ENCODE data around the gene SDC1.
"Not testable (repeated sequence)": the region's sequence is repeated elsewhere in the genome, so short reads cannot be mapped to it uniquely, and the experiment has no call there.

SDC1 gene

DNA sequence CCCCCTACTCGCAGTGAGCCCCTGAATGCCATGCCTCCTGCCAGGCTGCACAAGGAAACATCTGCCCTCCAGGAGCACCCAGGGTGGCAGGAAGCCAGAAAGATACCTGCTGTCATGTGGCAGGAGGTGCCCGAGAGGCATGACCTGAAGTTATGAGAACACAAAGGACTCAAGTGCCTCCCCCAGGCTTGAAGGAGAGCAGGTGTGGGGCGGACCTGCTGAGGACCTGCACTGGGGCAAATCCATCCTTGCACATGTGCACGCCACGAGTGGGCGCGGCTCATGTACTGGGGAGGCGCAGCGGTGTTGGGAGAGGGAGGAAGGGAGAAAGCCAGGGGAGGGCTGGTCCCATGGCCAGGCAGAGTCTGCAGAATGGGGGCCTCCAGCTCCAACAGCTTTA lies 26.9 kb downstream of the SDC1 start:
- no peak for DNase-seq (ENCODE audit: low read depth, low spot score)

DNA sequence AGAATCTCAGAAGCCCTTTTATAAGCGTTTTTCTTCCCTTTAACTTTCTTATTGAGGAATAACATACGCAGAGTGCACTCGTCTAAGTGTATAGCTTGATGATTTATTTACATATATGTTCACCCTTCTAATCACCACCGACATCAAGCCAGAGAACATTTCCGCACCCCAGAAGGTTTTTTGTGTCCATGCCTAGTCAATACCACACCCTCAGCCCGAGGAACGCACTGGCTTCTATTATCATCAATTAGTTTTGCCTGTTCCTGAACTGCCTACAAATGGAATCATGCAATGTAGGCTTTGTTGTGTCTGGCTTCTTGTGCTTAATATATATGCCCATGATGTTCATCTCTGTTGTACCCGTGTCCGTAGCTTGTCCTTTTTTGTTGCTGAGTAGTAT lies 27.7 kb downstream of the SDC1 start:
- no peak for DNase-seq (ENCODE audit: low read depth, low spot score)

DNA sequence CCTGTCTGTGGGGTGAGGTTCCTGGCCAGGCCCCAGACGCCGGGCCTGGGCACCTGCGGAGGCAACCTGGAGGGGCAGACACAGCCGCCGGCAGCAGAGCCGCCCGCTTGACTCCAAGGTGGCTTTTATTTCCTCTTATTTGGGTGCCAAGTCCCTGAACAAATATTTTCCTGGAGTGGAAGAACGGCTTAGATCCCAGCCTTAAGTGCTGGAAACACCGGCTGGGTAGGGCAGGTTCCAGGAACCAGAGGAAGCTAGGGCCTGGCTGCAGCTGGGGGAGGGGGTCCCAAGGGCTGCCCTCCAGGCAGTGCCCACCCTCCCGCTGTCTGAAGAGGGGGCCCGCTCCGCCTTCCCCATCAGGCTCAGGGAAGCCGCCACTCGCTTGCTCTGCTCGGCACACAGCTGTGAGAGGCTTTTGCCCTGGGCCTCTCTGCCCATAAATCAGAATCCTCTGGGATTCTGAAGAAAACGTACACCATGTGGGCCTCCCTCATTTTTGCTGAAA lies 28.2 kb downstream of the SDC1 start:
- no peak for DNase-seq (ENCODE audit: low read depth, low spot score)

DNA sequence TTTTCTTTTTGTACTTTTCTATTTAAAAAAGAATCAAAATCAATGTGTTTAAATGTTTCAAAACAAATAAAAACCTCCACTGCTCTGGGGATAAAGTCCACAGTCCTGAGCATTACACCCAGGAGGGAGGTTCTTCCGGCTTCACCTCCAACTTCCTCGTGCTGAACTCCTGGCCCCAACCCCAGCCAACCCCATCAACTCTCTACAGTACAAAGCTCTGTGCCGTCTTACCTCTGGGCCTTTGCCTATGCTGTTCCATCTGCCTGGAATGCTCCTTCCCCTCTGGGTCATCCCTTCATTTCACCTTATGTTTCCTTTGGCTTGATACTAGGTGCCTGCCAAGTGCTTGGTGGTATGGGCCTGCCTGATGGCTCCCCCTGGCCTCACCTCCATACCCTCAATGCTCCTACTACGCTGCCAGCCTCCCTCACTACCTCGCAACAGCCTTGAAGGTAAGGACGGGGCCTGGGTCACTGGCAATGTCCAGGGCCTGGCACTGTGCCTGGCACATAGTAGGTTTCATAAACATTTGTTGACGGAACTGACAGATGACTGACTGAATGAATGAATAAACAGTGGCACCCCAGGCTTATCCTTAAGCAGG lies 28.8 kb downstream of the SDC1 start:
- DNase-seq (ENCODE audit: low read depth, low spot score), result no peak

DNA sequence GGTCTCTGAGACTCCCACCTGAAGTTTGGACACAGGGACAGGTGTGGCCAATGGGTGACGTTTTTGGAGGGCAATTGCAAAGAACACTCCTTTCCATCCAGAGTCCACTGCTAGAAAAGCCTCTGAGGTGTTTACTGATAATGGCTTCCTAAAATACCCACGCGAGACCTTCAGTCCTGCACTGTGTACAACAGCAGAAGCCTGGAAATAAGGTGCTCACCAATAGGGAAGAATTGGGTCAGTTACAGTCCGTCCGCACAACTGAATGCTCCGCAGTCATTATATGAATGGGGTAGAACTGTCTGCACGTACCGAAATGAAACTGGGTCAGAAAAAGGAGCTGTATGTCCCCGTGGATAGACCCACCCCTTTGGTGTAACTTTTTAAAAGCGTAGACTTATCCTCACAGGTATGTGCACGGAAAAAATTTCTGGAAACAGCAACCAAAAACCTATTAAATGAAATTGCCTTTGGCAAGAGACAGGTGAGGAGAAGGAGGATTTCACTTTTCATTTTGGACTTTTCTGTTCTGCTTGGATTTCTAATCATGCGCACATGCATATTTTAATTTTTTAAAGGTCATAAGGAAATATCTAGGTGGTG lies 29.4 kb downstream of the SDC1 start:
- no peak for DNase-seq (ENCODE audit: low read depth, low spot score)

DNA sequence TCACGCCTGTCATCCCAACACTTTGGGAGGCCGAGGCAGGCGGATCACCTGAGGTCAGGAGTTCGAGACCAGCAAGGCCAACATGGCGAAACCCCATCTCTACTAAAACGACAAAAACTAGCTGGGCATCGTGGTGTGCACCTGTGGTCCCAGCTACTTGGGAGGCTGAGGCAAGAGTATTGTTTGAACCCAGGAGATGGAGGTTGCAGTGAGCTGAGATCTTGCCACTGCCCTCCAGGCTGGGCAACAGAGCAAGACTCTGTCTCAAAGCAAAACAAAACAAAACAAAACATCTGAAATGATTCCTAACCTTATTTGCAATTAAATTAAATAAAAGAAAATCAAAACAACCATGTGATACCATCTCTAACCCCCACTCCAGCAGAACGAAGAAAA lies 29.9 kb downstream of the SDC1 start:
- not testable (repeated sequence) for DNase-seq (ENCODE audit: low read depth, low spot score)

DNA sequence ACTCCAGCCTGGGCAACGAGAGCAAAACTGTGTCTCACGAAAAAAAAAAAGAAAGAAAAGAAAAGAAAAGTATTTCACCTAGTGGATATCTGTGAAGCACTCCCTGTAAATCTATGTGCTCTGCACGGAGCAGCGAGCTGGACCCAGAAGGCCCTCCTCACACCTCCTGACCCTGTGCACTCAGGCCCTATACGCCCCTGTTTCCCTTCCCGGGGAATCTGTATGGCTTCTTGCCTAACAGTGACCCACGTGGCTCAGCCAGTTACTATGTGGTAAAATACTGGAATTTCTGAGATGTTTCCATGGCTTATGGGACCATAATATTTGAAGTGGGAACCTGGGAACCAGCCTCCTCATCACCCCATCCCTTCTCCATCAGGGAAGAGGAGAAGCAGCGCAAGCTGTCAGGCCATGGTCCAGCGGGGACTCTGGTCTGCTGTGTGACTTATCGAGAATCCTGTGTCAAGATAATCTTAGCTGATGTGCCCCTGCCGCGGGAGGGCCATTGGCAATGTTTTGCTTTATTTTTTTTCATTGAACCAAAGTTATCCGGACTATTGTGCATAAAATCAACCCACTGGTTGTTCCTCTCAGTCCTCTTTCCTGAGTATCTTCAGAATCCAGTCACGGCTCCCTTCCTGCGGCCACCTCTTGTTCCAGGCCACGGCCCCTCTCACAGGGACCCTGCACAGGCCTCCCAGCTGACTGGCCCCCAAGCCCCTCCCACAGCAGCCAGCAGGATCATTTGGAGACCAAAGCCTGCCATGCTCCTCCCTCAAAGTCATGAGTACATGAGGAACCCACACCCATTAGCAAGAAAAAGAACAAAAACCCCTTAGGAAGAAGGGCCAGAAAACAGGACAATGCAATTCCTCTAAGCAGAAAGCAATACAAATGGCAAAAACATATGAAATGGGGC lies 30.6 kb downstream of the SDC1 start:
- DNase-seq (ENCODE audit: low read depth, low spot score), result no peak

DNA sequence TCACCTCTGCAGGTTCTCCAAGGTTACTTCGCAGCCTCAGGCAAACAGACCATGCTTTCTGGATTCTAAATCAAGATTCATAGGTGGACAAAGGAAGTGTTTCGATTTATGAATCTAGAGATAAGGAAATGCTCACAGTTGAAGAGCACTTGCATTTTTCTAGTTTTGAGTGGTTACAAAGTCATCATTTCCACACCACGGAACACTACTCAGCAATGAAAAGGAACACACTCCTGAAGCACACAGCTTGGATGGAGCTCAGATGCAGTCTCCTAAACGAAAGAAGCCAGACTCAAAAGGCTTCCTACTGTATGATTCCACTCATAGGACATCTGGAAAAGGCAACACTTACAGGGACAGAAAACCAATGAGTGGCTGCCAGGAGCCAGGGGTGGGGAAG lies 31.7 kb downstream of the SDC1 start:
- DNase-seq (ENCODE audit: low read depth, low spot score), result no peak

DNA sequence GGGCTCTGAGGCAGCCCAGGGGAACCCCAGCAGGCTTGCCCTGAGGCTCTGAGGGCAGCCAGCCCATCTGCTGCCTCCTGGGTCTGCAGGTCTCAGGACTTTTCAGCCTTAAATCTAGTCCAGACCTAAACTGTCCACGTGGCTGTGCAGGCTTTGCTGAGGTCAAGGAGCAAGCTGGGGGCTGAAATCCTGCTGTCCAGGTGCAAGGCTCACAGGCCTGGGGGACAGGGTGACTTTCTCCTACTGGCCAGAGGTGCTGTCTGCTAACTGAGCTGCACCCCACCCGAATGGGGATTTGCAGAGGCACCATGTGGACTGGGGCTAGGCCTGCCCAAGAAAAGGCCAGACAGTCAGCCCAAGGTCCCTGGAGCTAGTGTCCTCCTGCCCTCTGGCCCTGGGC lies 32.1 kb downstream of the SDC1 start:
- no peak for DNase-seq (ENCODE audit: low read depth, low spot score)

DNA sequence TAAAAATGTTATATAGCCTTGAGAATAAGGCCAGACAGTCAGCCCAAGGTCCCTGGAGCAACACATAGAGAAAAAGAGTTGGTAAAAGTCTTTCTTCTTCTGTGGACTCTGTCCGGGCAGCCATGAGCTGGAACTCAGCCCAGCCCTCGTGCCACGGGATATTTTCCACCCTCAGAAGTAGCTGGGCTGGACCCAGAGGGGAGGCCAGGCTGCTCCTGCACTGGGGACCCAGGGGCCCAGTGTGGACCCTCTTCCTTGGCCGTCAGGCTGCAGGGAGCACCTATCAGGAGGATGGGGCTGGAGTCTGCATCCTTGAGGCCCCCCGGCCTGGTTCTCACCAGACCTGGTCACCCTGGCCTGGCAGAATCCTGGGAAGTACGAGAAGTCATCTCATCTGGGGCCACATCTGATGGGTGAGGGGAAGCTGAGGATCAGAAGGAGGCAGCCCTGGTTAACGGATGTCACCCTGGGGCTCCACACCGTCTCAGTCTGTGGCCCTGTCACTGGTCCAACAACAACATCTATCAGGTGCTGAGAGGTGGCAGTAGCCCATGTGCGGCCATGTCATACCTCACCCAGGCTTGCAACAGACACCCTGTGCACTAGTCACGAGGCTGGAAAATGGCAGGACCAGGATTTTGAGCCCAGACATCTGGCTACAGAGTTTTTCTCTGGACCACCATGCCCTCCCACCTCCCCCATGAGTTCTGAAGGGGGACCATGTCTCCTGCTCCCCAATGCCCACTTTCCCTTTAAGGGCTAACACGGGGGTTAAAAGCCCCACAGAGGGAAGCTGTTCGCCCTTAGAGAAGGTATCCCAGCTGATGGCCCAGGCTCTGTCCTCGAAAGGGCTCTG lies 33.0 kb downstream of the SDC1 start:
- no peak for DNase-seq (ENCODE audit: low read depth, low spot score)

DNA sequence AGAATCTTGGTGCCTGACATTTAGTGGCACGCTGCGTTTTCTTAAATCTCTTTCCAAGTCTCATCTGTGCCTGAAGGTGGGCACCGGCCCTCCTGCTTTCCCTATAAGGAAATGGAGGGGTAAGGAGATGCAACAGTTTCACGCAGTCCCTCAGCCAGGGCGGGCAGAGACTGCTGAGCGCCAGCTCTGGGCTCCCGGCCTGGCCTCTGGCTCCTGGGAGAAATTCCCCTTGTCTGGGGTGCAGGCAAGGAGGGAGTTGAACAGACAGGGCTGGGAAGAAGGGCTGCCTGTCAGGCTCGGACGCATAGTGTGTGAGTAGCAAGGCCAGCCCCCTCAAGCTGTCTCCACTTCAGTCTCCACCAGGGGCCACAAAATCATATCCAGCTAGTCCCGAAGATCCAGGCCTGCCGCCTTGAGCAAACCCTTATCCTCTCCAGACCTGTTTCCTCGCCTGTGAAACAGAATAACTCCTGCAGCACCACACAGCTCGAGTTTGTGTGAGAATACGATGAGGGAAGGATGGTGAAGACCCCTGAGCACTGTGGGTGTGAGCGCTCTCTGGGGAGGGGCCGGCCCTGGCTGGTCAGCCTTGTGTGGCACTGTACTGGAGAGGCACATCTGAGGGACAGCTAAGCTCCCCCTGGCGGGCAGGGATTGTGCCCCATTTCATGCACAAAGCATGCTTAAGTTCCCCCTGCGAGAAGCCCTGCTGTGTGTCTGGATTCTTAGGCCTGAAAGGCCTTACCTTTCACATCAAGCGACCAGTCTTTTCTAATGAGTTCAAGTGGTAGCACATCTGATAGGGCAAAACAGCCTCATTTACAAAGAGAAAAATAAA lies 33.8 kb downstream of the SDC1 start:
- DNase-seq (ENCODE audit: low read depth, low spot score), result no peak

DNA sequence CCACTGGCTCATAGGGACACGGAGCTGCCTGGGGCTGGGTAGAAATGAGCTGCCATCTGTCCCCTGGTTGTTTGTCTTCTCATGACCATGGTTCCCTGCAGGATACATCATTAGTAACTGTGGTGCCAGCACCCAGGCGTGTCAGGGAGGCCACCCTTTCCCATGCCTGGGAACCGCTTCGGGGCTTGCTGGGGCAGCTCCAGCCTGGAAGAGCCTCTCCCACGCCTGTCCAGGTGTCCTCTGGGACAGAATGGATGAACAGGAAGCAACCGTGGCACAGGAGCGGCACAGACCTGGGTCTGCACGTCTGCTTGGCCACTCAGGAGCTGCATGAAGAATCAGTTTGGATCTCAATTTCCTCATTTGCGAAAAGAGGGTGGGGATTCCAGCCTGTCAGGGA lies 34.8 kb downstream of the SDC1 start:
- no peak for DNase-seq (ENCODE audit: low read depth, low spot score)

DNA sequence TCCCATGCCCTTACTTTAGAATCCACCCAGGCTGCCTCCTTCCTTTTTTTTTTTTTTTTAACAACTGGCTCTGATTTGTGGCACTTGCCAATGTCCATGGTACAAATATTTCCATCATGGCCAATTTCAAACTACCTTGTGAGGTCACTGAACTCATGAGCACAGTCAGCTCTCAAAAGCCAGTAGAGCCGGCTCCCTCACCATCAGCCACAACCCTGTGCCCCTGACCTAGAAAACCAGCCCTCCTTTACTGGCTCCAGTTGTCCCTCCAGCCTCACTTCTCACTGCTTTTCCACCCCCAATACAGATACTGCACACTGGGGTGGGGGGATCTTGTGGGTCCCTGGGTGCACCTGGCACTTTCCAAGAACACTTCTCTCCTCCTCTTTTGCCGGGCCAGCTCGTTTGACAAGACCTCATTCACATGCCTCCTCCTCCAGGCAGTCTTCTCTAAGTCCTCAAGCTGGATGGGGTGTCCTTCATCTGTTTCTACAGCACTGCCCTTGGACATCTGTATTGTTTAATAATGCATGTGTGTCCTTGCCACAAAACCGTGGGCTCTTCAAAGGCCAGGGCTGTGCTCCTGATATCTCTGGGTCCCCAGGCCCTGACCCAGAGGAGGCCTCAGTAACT lies 35.5 kb downstream of the SDC1 start:
- DNase-seq (ENCODE audit: low read depth, low spot score), result no peak

DNA sequence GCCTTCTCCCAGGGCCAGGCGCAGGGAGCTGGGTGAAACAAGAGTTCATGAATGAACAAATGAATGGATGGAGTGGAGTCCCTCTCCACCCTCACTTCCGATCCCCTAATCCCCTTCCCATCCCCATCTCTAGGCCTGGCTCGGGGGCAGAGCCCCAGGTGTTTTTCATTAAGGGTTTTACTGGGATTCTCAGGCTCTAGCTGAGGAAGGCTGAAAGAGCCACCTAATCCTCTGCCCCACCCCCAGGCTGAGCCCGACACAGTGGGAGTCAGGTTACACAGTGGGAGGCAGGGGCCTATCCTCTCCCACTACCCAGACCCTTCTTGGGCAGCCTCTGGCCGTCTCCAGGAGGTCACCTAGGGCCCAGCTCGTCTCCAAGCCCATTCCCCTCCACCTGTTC lies 36.1 kb downstream of the SDC1 start:
- DNase-seq (ENCODE audit: low read depth, low spot score), result no peak

DNA sequence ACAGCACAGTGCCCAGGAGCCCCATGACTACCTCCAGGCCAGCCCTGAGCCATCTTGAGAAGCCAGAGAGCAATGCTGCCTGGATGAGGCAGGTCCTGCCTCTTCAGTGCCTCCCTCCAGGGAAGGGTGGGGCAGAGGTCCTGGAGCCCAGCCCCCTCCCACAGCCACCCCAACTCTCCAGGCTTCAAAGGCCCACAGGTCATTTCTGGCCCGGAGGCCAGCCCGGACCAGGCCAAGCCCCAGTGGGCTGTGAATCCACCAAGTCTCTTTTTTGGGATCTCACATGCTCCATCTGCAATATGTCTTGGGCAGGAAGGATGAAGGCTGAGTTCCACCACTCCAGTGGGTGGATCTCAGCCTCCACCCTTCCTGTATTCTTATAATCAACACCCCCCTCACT lies 36.7 kb downstream of the SDC1 start:
- no peak for DNase-seq (ENCODE audit: low read depth, low spot score)

DNA sequence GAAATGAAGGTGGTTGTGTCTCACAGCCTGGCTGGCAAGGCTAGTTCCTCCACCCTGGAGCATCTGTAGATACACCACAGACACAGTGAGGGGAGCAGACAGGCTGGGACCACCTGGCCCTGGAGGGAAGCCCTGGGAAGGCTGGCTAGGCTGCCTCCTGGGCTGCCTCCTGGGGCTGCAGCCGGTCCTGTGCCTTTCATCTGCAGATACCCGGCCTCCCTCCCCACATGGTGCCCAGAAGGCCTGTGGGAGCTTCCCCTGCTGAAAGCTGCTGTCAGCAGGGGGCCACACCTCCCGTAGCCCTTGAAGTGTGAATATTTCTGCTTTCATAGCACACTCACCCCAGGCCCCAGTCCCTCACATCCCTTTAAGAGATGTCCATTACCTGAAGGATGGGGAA lies 37.6 kb downstream of the SDC1 start:
- no peak for DNase-seq (ENCODE audit: low read depth, low spot score)

DNA sequence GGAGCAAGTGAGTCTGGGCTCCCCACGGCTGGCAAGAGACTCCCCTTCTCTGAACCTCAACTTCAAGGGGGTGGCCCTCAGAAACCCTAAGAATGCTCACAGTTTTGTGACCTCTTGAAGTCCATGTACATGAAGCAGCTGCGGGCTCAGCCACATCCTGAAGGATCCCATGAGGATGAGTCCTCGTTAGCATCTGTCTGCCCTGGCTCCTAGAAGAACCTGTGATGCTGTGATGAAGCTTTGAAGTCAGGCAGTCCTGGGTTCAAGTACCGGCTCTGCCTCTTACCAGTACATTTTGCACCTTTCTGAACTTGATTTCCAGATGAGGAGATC lies 38.1 kb downstream of the SDC1 start:
- DNase-seq (ENCODE audit: low read depth, low spot score), result no peak

DNA sequence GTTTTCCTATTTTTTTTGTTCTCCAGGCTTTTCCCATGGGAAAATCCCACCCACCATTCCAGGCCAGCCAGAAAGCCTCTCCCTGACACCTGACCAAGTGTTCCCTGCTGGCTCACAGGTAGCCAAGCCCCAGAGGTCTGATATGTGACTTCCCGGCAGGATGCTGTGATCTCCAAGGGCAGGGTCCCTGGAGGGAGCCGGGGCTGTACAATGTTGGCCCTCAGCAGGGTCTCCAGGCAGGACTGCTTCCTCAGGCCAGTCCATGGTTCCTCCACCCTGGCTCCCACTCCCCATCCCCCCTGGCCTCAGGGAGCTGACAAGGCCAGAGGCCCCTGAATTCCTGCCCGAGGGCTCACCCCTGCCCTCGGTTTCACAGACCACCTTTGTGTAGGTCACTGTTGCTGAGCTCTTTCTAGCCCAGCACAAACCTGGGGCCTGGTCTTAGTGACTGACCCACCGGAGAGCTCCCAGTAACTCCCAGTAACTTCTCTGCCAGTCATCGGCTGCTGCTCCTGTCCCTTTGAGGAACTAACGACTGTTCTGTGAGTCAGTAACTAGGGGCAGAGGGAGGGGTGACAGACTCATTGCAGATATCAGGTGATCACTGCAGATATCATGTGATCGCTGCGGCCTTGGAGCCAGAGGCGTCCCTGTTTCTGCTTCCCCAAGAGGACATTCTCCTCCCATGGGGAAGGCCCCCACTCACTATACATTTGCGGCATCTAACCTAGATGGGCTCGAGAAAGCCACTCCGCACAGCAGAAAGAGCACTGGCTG lies 38.7 kb downstream of the SDC1 start:
- DNase-seq (ENCODE audit: low read depth, low spot score), result no peak

DNA sequence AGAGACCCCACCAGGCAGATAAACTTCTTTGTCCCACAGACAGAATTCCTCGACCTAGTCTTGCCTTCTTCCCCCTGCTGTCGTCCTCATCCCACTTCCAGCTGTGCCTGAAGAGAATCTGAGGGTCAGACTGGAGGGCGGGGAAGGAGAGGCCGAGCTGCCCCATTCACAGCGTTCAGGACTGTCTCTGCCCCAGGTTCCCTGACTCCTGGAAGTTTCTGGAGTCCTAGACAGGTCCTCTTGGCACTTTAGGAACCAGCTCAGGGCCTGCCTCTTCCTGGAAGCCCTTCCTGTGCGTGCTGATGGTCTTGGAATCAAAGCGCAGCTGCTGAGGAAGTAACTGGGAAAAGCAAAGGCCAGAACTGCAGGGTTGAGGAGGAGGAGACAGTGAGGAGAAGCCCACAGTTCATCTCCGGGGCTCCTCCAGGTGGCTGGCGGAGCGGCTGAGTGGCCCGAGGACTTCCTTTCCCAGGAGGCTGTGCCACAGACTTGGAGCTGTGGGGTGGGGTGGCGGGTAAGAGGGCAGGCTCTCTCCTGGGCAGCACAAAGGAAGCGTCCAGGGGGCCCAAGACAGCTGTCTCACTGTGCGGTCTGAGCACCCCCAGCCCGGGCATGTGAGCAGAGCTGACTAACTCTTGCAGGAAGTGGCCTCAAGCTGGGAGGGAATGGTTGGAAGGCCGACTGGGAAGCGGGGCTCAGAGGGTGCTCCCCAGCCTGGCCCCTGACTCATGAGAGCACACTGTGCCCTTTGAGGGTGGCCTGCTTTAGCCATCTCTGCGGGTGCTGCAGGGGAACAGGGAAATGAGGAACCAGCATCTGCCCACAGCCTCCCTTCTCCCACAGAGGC lies 39.5 kb downstream of the SDC1 start:
- DNase-seq (ENCODE audit: low read depth, low spot score), result peak; percentile 67
